Keratinocyte (primary cell): ENCODE measurements around the gene PCDHA3. TPM values are rescaled to one million over a fixed set of nuclear protein-coding genes. Genes with fewer than 3 reads are reported as not detected.
"Not testable (repeated sequence)": the region's sequence is repeated elsewhere in the genome, so short reads cannot be mapped to it uniquely, and the experiment has no call there.

Experiments used
- DNase-seq: peaks from one replicate; pipeline ENCODE4 v3.0.0-alpha.2; 2011; ENCODE audit warnings: low read depth, missing footprints, low spot score
- FAIRE-seq: peaks from 2 replicates; lab custom pipeline; 2011; peaks lifted over from hg19 to GRCh38; lab: Jason Lieb, UNC
- H2AFZ ChIP-seq: 2 replicates; pipeline ENCODE4 v1.6.0; 2012; ENCODE audit warnings: low read length, control low read depth, inconsistent platforms; ENCODE audit not compliant: control insufficient read depth
- H3K27ac ChIP-seq: 2 replicates; pipeline ENCODE4 v1.5.1; 2011; ENCODE audit warnings: low read length; ENCODE audit not compliant: control insufficient read depth, insufficient read depth
- H3K27me3 ChIP-seq: 3 replicates; pipeline ENCODE4 v1.6.0; 2011; ENCODE audit warnings: low read length; ENCODE audit not compliant: control insufficient read depth, insufficient read depth; ENCODE audit errors: extremely low read depth
- H3K36me3 ChIP-seq, 2 experiments: 2 replicates in 1 of 2; 3 replicates in 1 of 2; pipeline ENCODE4 v1.5.1; 2011; ENCODE audit warnings: low read length in 2 of 2, mild to moderate bottlenecking in 1 of 2; ENCODE audit not compliant: control insufficient read depth in 2 of 2, insufficient read depth in 2 of 2; ENCODE audit errors: extremely low read depth in 1 of 2
- H3K4me1 ChIP-seq: 3 replicates; pipeline ENCODE4 v1.5.1; 2011; ENCODE audit warnings: low read length; ENCODE audit not compliant: control insufficient read depth, insufficient read depth; ENCODE audit errors: extremely low read depth
- H3K4me2 ChIP-seq: 3 replicates; pipeline ENCODE4 v1.6.0; 2011; ENCODE audit warnings: low read depth, low read length; ENCODE audit not compliant: control insufficient read depth, insufficient read depth; ENCODE audit errors: extremely low read depth
- H3K4me3 ChIP-seq, 3 experiments: fragments of 200-600 bp in 1 of 3; sonication (generic) in 1 of 3; 2 replicates in 2 of 3; 3 replicates in 1 of 3; pipeline ENCODE4 v1.5.1; 2011 to 2016; ENCODE audit warnings: low read length in 3 of 3, mild to moderate bottlenecking in 3 of 3, control low read depth in 2 of 3, inconsistent platforms in 1 of 3, low read depth in 1 of 3, mixed read lengths in 1 of 3, mixed run types in 1 of 3, moderate library complexity in 1 of 3; ENCODE audit not compliant: control insufficient read depth in 2 of 3, insufficient read depth in 2 of 3; ENCODE audit errors: extremely low read depth in 1 of 3
- H3K79me2 ChIP-seq: 2 replicates; pipeline ENCODE4 v1.6.0; 2012; ENCODE audit warnings: low read length; ENCODE audit not compliant: control insufficient read depth, insufficient read depth
- H3K9ac ChIP-seq: 3 replicates; pipeline ENCODE4 v1.6.0; 2011; ENCODE audit warnings: low read length; ENCODE audit not compliant: control insufficient read depth, insufficient read depth; ENCODE audit errors: extremely low read depth
- H3K9me1 ChIP-seq: 3 replicates; pipeline ENCODE4 v1.6.0; 2011; ENCODE audit warnings: low read length; ENCODE audit not compliant: control insufficient read depth, insufficient read depth; ENCODE audit errors: extremely low read depth
- H3K9me3 ChIP-seq: 2 replicates; pipeline ENCODE4 v1.5.1; 2012; ENCODE audit warnings: low read depth, low read length; ENCODE audit not compliant: control insufficient read depth
- H4K20me1 ChIP-seq: 3 replicates; pipeline ENCODE4 v1.6.0; 2011; ENCODE audit warnings: low read length; ENCODE audit not compliant: control insufficient read depth, insufficient read depth; ENCODE audit errors: extremely low read depth
- EZH2 ChIP-seq: IDR thresholded peaks from one replicate; pipeline ENCODE4 v1.6.1; 2012; ENCODE audit warnings: inconsistent platforms, mild to moderate bottlenecking, low read length, moderate library complexity
- dilution Hi-C: fragments of 300-500 bp; cut with MboI; formaldehyde crosslinking; loops from one replicate; pipeline ENCODE4 v1.7.0; 2020; ENCODE audit warnings: low sequenced_read_pairs; ENCODE audit not compliant: extremely low pct_ligation_motif_present
- polyA plus RNA-seq, 5 experiments: library from polyadenylated mRNA; depleted of rRNA in 3 of 5; stranded (reverse) in 3 of 5; stranded (forward) in 1 of 5; unstranded in 1 of 5; fragments of >200 nt; gene quantifications; 1 replicate in 1 of 5; 2 replicates in 3 of 5; 3 replicates in 1 of 5; pipeline versions ENCODE4 v1.2.1 to v1.2.3, GENCODE V29; 2011 to 2012; ENCODE audit warnings: missing spikeins in 2 of 5, low read depth in 1 of 5, low replicate concordance in 1 of 5
- TF ChIP-seq, protein P1 (sequence below), 3 experiments: IDR thresholded peaks in 1 of 3; conservative IDR thresholded peaks in 1 of 3; optimal IDR thresholded peaks in 1 of 3; 2 replicates in 2 of 3; 3 replicates in 1 of 3; pipeline versions ENCODE3 to v1.5.1; 2011; ENCODE audit warnings: low read length in 3 of 3, mild to moderate bottlenecking in 3 of 3, moderate library complexity in 2 of 3, control low read depth in 1 of 3, inconsistent platforms in 1 of 3; ENCODE audit not compliant: insufficient read depth in 2 of 3; ENCODE audit errors: extremely low read depth in 1 of 3

PCDHA3 gene
- polyA plus RNA-seq, 1 donor (not counting 4 experiments of a cell fraction or from before 2014, with no cell fraction given), result 0.01 TPM

DNA sequence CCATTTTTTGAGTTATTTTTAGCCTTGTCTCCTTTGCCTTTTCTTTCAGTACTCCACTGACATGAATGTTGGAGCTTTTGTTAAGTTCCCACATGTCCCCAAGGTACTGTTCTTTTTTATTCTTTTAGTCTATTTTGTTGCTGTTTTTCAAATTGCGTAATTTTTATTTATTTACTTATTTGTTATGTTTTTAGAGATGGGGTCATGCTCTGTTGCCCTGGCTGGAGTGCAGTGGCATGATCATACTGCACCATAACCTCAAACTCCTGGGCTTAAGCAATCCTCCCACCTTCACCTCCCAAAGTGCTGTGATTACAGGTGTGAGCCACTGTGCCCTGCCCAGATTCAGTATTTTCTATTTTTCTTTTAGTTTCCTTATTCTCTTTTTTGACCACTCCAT, 20.3 kb upstream of the PCDHA3 start:
- FAIRE-seq (no peak), DNase-seq (no peak)
- H3K79me2 ChIP-seq, result no peaks in the 10 kb centered on the region
- H3K27me3 ChIP-seq, result no peaks in the 10 kb centered on the region
- no peaks in the 10 kb centered on the region for H3K9me1 ChIP-seq
- no peak overlapping the region for H3K27ac ChIP-seq
- H3K9me3 ChIP-seq, result peaks cover 3% of the 10 kb centered on the region
- H2AFZ ChIP-seq, result no peak overlapping the region
- no peak overlapping the region for H3K4me3 ChIP-seq
- H3K4me2 ChIP-seq, result no peak overlapping the region
- no peaks in the 10 kb centered on the region for H4K20me1 ChIP-seq
- no peak overlapping the region for H3K9ac ChIP-seq
- no peak for TF ChIP-seq EZH2
- TF ChIP-seq, protein P1, sequence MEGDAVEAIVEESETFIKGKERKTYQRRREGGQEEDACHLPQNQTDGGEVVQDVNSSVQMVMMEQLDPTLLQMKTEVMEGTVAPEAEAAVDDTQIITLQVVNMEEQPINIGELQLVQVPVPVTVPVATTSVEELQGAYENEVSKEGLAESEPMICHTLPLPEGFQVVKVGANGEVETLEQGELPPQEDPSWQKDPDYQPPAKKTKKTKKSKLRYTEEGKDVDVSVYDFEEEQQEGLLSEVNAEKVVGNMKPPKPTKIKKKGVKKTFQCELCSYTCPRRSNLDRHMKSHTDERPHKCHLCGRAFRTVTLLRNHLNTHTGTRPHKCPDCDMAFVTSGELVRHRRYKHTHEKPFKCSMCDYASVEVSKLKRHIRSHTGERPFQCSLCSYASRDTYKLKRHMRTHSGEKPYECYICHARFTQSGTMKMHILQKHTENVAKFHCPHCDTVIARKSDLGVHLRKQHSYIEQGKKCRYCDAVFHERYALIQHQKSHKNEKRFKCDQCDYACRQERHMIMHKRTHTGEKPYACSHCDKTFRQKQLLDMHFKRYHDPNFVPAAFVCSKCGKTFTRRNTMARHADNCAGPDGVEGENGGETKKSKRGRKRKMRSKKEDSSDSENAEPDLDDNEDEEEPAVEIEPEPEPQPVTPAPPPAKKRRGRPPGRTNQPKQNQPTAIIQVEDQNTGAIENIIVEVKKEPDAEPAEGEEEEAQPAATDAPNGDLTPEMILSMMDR (optimal IDR thresholded peaks at IDR 0.05 in 1 of 3, IDR thresholded peaks at IDR 0.05 in 1 of 3, conservative IDR thresholded peaks at IDR 0.05 in 1 of 3; ENCODE audit: extremely low read depth in 1 of 3, insufficient read depth in 2 of 3, low read length in 3 of 3), result no peak
- no peaks in the 10 kb centered on the region for H3K36me3 ChIP-seq
- no peaks in the 10 kb centered on the region for H3K4me1 ChIP-seq
- dilution Hi-C loops, result no loop called here

DNA sequence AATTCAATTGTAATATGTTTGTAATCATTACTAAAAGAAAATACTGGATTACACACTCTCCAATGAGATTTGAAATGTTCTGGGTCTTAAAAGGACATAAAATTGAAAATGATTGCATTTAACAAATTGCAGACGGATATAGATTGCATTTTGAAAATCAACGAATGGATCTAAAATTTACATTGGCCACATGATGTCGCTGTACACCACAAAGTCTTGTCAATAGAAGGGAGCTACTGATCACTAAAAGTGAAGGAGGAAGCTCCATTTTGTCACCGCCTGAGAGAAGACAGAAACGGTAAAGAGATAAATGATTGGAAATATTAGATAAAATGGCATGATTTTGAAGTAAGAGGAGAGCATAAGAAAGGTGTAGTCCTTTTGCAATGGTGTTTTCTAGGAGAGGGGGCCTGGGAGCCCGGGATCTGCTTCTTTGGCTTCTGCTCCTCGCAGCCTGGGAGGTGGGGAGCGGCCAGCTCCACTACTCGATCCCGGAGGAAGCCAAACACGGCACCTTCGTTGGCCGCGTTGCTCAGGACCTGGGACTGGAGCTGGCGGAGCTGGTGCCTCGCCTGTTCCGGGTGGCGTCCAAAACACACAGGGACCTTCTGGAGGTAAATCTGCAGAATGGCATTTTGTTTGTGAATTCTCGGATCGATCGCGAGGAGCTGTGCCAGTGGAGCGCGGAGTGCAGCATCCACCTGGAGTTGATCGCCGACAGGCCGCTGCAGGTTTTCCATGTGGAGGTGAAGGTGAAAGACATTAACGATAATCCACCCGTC, 14.8 kb upstream of the PCDHA3 start, which contains the start of gene PCDHA1:
Gene PCDHA1, plus strand, starts transcription at position 236 of the 782 bp plus-strand sequence.
- Histone ChIP-seq H2AFZ (no peak within 1 kb of the TSS), H3K9me1 (no peaks in the 10 kb centered on the region), H3K36me3 (no peaks in the 10 kb centered on the region), H3K79me2 (no peaks in the 10 kb centered on the region), H3K4me3 (no peak within 1 kb of the TSS), H3K27ac (no peak within 1 kb of the TSS), H3K4me1 (no peaks in the 10 kb centered on the region), H3K27me3 (no peaks in the 10 kb centered on the region), H4K20me1 (no peaks in the 10 kb centered on the region), H3K9me3 (peaks cover 17% of the 10 kb centered on the region), H3K9ac (no peak within 1 kb of the TSS), H3K4me2 (no peak within 1 kb of the TSS)
- dilution Hi-C loops, result no loop called here
- no peak for DNase-seq
- TF ChIP-seq, protein P1 (optimal IDR thresholded peaks at IDR 0.05 in 1 of 3, IDR thresholded peaks at IDR 0.05 in 1 of 3, conservative IDR thresholded peaks at IDR 0.05 in 1 of 3; ENCODE audit: extremely low read depth in 1 of 3, insufficient read depth in 2 of 3, low read length in 3 of 3), result no peak
- TF ChIP-seq EZH2, result no peak
- FAIRE-seq, result no peak

DNA sequence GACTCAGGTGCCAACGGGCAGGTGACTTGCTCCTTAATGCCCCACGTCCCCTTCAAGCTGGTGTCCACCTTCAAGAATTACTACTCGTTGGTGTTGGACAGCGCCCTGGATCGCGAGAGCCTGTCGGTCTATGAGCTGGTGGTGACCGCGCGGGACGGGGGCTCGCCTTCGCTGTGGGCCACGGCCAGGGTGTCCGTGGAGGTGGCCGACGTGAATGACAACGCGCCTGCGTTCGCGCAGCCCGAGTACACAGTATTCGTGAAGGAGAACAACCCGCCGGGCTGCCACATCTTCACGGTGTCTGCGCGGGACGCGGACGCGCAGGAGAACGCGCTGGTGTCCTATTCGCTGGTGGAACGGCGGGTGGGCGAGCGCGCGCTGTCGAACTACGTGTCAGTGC, 13.4 kb upstream of the PCDHA3 start:
- dilution Hi-C loops, FAIRE-seq, H3K4me2 ChIP-seq, H3K9ac ChIP-seq, H2AFZ ChIP-seq, H3K36me3 ChIP-seq, H3K9me1 ChIP-seq, H3K27ac ChIP-seq, H3K79me2 ChIP-seq, H3K4me3 ChIP-seq, DNase-seq, H4K20me1 ChIP-seq, H3K27me3 ChIP-seq, H3K4me1 ChIP-seq: not testable (repeated sequence)
- H3K9me3 ChIP-seq, result peaks cover 17% of the 10 kb centered on the region
